GM23248 (cell line): ENCODE data around the gene RHOJ.

Experiments
- EZH2 ChIP-seq: fragments of 200-600 bp; sonication (generic); IDR thresholded peaks from 2 replicates; pipeline ENCODE4 v1.6.1; 2018; ENCODE audit warnings: antibody characterized with exemption, mild to moderate bottlenecking; ENCODE audit not compliant: insufficient read depth, poor library complexity, severe bottlenecking
- EZH2phosphoT487 ChIP-seq: fragments of 200-600 bp; sonication (generic); IDR thresholded peaks from 2 replicates; pipeline ENCODE4 v1.6.1; 2018; ENCODE audit warnings: antibody characterized with exemption, moderate library complexity, mild to moderate bottlenecking, low read depth; ENCODE audit not compliant: insufficient read depth

DNA sequence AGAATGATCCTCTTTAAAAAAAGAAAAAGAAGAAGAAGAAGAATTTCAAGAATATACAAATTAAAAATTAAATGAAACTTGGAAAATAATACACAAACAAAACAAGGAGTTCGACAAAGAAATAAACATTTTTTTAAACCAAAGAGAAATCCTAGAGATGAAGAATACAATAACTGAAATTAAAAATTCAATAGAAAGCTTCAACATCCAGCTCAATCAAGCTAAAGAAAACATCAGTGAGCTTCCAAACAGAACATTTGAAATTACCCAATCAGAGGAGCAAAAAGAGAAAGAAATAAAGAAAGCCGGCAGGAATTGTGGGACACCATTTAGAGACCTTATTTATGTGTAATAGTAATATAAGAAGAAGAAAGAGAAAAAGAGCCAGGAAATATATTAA is 37.2 kb upstream of the RHOJ start:
- no peak for TF ChIP-seq EZH2
- no peak for TF ChIP-seq EZH2phosphoT487
